Activated naive CD8-positive, alpha-beta T cell treated with anti-CD3 and anti-CD28 coated beads for 36 hours (primary cell): ENCODE results near the gene MYBPC1. TPM values are rescaled to one million over a fixed set of nuclear protein-coding genes. Genes with fewer than 3 reads are reported as not detected.
"Not testable (repeated sequence)": the region's sequence is repeated elsewhere in the genome, so short reads cannot be mapped to it uniquely, and the experiment has no call there.

ENCODE experiments used
- DNase-seq: peaks from one replicate; pipeline ENCODE4 v3.0.0; 2021
- H3K27ac Mint-ChIP-seq: one replicate; pipeline ENCODE4 v1.8.0; 2022; ENCODE audit warnings: mild to moderate bottlenecking, moderate library complexity, mixed read lengths
- H3K27me3 Mint-ChIP-seq: one replicate; pipeline ENCODE4 v1.8.0; 2022; ENCODE audit warnings: mild to moderate bottlenecking, mixed read lengths
- H3K36me3 Mint-ChIP-seq: one replicate; pipeline ENCODE4 v1.8.0; 2021; ENCODE audit warnings: mild to moderate bottlenecking, mixed read lengths
- H3K4me1 Mint-ChIP-seq: one replicate; pipeline ENCODE4 v1.8.0; 2021; ENCODE audit warnings: mixed read lengths
- H3K4me3 Mint-ChIP-seq: one replicate; pipeline ENCODE4 v1.8.0; 2022; ENCODE audit warnings: mild to moderate bottlenecking, moderate library complexity, mixed read lengths
- H3K9me3 Mint-ChIP-seq: one replicate; pipeline ENCODE4 v1.8.0; 2022; ENCODE audit warnings: mixed read lengths
- total RNA-seq, 2 experiments: library from RNA; stranded (reverse); gene quantifications; one replicate each; pipeline ENCODE4 v1.2.3, GENCODE V29; 2021

Gene MYBPC1
- total RNA-seq, 2 experiments from 2014 or later: not detected

DNA sequence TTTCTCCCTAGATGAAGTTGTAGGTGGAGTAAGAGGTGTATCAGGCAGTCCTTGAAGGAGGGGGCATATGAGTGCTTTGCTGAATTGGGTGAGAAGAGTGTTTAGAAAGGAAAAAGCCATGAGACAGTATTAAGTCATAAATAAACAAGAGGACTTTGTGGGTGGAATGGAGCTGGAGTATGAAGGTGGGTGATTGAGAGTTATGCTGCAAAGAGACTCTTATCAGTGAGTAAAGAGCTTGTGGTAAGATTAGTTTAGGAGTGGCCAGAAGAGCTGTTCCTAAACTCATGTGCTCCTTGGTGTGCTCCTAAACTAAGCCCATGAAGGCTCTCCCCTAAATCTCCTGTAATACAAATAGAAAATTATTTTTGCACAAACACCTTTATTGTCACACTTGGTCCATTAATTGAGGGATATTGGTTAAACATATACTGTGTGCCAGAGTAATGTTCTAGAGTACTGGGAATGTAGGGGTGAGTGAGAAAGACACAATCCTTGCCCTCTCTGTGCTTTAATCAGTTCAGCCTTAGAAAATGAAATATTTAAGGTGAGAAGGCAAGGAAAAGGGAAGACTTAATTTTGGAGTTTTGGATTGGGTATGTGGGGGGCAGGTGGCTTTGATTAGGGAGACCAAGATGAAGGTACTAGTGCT is 112.5 kb downstream of the MYBPC1 start:
- no peaks in the 10 kb centered on the region for H3K9me3 Mint-ChIP-seq

GRCh38 chr12:101710288-101710687 is 115.5 kb downstream of the MYBPC1 start:
- no peak for DNase-seq
- Mint-ChIP-seq H3K4me3 (no peak overlapping the region), H3K36me3 (peaks cover 7% of the 10 kb centered on the region), H3K9me3 (no peaks in the 10 kb centered on the region), H3K27ac (no peak overlapping the region), H3K4me1 (peaks cover 18% of the 10 kb centered on the region), H3K27me3 (no peaks in the 10 kb centered on the region)

More for the DNA sequence above, 112.5 kb downstream of the MYBPC1 start:
- no peak overlapping the region for H3K27ac Mint-ChIP-seq
- no peaks in the 10 kb centered on the region for H3K27me3 Mint-ChIP-seq
- no peak for DNase-seq
- no peak overlapping the region for H3K4me3 Mint-ChIP-seq
- peaks cover 7% of the 10 kb centered on the region for H3K36me3 Mint-ChIP-seq
- H3K4me1 Mint-ChIP-seq: peaks cover 19% of the 10 kb centered on the region

DNA sequence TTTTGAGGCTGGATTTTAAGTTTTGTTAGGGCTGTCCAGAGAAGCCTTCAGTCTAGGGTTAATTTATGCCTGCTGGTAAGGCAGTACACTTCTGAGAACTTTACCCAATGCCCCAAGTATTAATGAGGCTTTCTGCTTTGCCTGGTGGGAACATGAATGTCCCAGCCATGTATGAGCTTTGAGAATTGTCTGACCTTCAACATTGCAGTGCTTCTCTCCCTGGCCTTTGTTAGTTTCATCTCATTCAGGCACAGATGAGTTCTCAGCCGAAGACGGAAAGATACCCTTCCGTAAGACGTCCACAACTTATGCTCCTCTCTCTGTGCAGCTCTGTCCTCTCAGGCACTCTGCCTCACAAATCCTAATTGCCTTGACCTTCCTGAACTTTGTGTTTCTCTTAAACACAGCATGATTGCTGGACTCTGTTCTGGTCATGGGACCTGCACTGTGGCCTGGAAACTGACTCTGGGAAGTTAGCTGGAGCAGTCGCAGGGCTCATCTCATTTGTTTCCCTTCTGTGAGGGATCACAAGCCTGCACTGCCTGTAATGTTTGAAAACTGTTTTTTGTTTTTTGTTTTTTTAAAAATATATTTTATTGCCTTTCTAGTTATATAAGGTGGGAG is 118.4 kb downstream of the MYBPC1 start:
- peaks cover 7% of the 10 kb centered on the region for H3K36me3 Mint-ChIP-seq
- H3K4me3 Mint-ChIP-seq: no peak overlapping the region
- H3K27ac Mint-ChIP-seq: no peak overlapping the region
- DNase-seq: no peak
- H3K4me1 Mint-ChIP-seq: peaks cover 14% of the 10 kb centered on the region
- no peaks in the 10 kb centered on the region for H3K27me3 Mint-ChIP-seq
- H3K9me3 Mint-ChIP-seq: no peaks in the 10 kb centered on the region

- Mint-ChIP-seq H3K9me3 (no peaks in the 10 kb centered on the region), H3K36me3 (peaks cover 7% of the 10 kb centered on the region), H3K4me1 (peaks cover 14% of the 10 kb centered on the region), H3K4me3 (no peak overlapping the region), H3K27me3 (no peaks in the 10 kb centered on the region), H3K27ac (no peak overlapping the region)
- no peak for DNase-seq
Observed at GRCh38 chr12:101713930-101714329, 119.2 kb downstream of the MYBPC1 start.

DNA sequence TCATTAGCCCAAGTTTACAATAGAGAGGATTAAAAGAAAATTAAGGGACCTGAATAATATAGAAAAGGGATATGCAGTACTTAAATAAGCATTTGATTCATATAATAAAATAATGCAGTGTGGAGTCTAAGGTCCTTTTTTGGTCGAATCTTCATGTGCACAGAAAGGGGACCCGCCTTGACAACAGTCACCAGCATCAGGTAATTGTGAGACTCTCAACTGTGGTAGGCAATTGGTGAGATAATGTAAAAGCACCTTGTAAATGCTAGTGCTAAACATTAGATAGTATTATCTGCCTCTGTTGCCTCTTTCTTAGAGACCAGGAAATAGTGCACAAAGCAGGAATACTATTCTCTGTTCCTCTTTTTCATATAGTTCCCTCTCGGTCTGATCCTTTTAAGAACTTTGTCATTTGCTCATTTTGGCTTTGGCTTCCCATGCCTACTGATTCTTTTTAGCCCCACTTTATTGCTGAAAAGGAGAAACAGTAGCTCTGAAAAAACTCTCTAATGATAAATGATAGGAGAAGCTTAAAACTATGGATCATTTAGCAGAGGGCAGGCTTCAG is 120.2 kb downstream of the MYBPC1 start:
- DNase-seq: no peak
- Mint-ChIP-seq H3K27me3 (no peaks in the 10 kb centered on the region), H3K9me3 (no peaks in the 10 kb centered on the region), H3K4me1 (peaks cover 7% of the 10 kb centered on the region), H3K36me3 (peaks cover 3% of the 10 kb centered on the region), H3K27ac (no peak overlapping the region), H3K4me3 (no peak overlapping the region)

DNA sequence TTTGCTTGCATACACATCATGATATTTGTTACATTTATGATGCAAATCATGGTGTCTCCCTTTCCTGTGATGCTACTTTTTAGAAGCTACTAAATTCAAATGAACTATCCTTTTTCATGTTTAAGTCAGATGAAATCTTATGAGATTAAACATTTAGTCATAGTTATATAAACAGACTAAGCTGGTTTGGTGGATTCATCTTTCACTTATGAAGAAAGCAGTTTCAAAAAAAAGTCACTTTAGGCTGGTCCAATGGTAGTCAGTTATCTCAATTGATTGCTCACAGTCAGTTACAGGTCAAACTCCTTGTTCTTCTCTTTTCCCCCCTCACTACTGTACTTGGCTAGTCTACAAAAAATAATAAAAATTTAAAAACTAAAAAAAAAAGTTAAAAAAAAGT is 124.8 kb downstream of the MYBPC1 start:
- Mint-ChIP-seq H3K27me3 (no peaks in the 10 kb centered on the region), H3K4me3 (no peak overlapping the region), H3K27ac (no peak overlapping the region), H3K36me3 (peaks cover 5% of the 10 kb centered on the region), H3K9me3 (no peaks in the 10 kb centered on the region), H3K4me1 (peaks cover 2% of the 10 kb centered on the region)
- no peak for DNase-seq

GRCh38 chr12:101720118-101720517 is 125.3 kb downstream of the MYBPC1 start:
- Mint-ChIP-seq H3K4me3 (no peak overlapping the region), H3K4me1 (peaks cover 2% of the 10 kb centered on the region), H3K36me3 (peaks cover 5% of the 10 kb centered on the region), H3K27me3 (no peaks in the 10 kb centered on the region), H3K27ac (no peak overlapping the region), H3K9me3 (no peaks in the 10 kb centered on the region)
- DNase-seq: no peak

DNA sequence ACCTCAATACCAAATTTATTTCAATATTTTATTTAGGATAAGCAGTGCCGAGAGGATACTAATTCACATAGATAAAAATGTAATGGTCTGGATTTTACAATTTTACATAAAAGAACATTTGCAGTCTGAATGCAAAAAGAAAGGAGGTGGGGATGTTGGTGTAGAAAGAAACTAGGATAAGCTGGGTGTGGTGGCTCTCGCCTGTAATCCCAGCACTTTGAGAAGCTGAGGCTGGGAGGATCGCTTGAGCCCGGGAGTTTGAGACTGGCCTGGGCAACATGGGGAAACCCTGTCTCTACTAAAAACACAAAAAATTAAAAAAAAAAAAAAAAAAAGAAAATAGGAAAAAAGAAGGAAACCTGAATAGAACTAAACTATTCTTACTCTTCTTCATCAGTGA is 127.6 kb downstream of the MYBPC1 start:
- Mint-ChIP-seq H3K4me1 (peaks cover 6% of the 10 kb centered on the region), H3K9me3 (no peaks in the 10 kb centered on the region), H3K27me3 (no peaks in the 10 kb centered on the region), H3K27ac (no peak overlapping the region), H3K4me3 (no peak overlapping the region), H3K36me3 (peaks cover 6% of the 10 kb centered on the region)
- no peak for DNase-seq

- H3K27me3 Mint-ChIP-seq: no peaks in the 10 kb centered on the region
- H3K4me1 Mint-ChIP-seq: peaks cover 4% of the 10 kb centered on the region
- H3K4me3 Mint-ChIP-seq: no peak overlapping the region
- H3K36me3 Mint-ChIP-seq: peaks cover 5% of the 10 kb centered on the region
- H3K27ac Mint-ChIP-seq: no peak overlapping the region
- no peaks in the 10 kb centered on the region for H3K9me3 Mint-ChIP-seq
- no peak for DNase-seq
Observed at GRCh38 chr12:101727098-101727497, 132.3 kb downstream of the MYBPC1 start.

DNA sequence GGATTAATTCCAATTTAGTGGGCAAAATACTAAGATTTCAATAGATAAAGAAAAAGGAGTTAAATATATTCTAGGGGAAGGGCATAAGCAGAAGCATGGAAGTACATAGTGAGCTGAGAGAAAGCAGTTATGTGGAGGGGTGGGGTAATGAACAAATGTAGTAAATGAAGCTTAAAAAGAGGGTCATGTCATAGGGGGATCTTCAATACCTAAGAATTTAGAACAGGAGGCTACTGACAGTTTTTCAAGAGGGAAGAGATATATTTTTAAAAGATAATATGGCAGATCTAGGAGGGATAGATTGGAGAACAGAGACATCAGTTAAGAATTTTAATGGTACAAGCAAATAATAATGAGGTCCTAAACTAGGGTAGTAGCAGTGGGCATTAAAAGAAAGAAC is 135.1 kb downstream of the MYBPC1 start:
- no peaks in the 10 kb centered on the region for H3K9me3 Mint-ChIP-seq
- no peaks in the 10 kb centered on the region for H3K27me3 Mint-ChIP-seq
- no peak for DNase-seq
- no peak overlapping the region for H3K4me3 Mint-ChIP-seq
- no peak overlapping the region for H3K27ac Mint-ChIP-seq
- peaks cover 4% of the 10 kb centered on the region for H3K4me1 Mint-ChIP-seq
- peaks cover 10% of the 10 kb centered on the region for H3K36me3 Mint-ChIP-seq

GRCh38 chr12:101732318-101732717 is 137.5 kb downstream of the MYBPC1 start:
- Mint-ChIP-seq H3K27me3 (no peaks in the 10 kb centered on the region), H3K9me3 (no peaks in the 10 kb centered on the region), H3K4me1 (no peaks in the 10 kb centered on the region), H3K4me3 (no peak overlapping the region), H3K36me3 (peaks cover 8% of the 10 kb centered on the region), H3K27ac (no peak overlapping the region)
- no peak for DNase-seq

DNA sequence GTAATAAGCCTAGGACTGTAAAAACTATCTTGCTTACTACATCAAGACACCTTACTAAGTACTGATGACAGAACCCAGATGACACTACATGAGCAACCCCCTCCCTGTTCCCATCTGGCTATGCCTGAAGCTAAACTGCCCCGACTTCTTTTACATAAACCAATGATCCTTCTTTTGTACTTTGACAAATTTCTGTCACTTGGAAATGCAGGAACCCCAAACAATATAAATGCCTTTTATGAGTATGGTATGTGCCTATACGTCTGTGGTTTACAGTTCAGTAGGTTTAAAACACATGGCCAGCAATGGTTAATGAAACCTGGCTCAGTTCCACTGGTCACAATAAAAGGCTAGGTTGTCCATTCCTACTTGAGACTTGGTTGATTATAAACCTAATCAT is 138.4 kb downstream of the MYBPC1 start:
- H3K9me3 Mint-ChIP-seq: no peaks in the 10 kb centered on the region
- DNase-seq: no peak
- H3K4me1 Mint-ChIP-seq: no peaks in the 10 kb centered on the region
- no peak overlapping the region for H3K27ac Mint-ChIP-seq
- H3K27me3 Mint-ChIP-seq: no peaks in the 10 kb centered on the region
- H3K4me3 Mint-ChIP-seq: no peak overlapping the region
- peaks cover 8% of the 10 kb centered on the region for H3K36me3 Mint-ChIP-seq

GRCh38 chr12:101734482-101734881 is 139.7 kb downstream of the MYBPC1 start:
- not testable (repeated sequence) for H3K27ac Mint-ChIP-seq, H3K9me3 Mint-ChIP-seq, H3K4me3 Mint-ChIP-seq, DNase-seq, H3K27me3 Mint-ChIP-seq, H3K4me1 Mint-ChIP-seq
- H3K36me3 Mint-ChIP-seq: peaks cover 12% of the 10 kb centered on the region
